ENCODE results near the gene PLCB1. TPM values are rescaled to one million over a fixed set of nuclear protein-coding genes. Genes with fewer than 3 reads are reported as not detected.
A peak's percentile ranks its signal among the peaks of the same experiment; 100 is the strongest.

Gene PLCB1
- total and polyA plus RNA-seq, 2 of the 4 experiments (the other 2 are of a cell fraction), result 5.6 to 16.1 TPM

GRCh38 chr20:8223091-8223870 is 91.2 kb downstream of the PLCB1 start:
- Histone ChIP-seq H4K5ac (ENCODE audit: low read depth, low read length) (peak overlapping the region; percentile 83; the same call in 1 of the 2 replicates), H2BK5ac (ENCODE audit: low read depth, low read length, poor library complexity, severe bottlenecking) (peak overlapping the region; percentile 99), H3K9ac (ENCODE audit: low read depth, low read length) (peak overlapping the region; percentile 56; the same call in 1 of the 2 replicates), H3K27ac (ENCODE audit: insufficient read depth, low read length) (peak overlapping the region; percentile 59), H3K18ac (ENCODE audit: low read depth, low read length) (peak overlapping the region; percentile 90), H4K91ac (ENCODE audit: insufficient read depth, low read depth, low read length) (peak overlapping the region; percentile 94), H3K4me3 (ENCODE audit: insufficient read depth, low read depth, low read length) (no peak overlapping the region), H3K36me3 (ENCODE audit: control insufficient read depth, insufficient read depth, low read length) (no peaks in the 10 kb centered on the region), H3K27me3 (ENCODE audit: control insufficient read depth, insufficient read depth, low read length) (no peaks in the 10 kb centered on the region), H3K23ac (ENCODE audit: low read depth, low read length) (peak overlapping the region; percentile 92), H2BK120ac (ENCODE audit: low read depth, low read length) (peak overlapping the region; percentile 99), H3K9me3 (ENCODE audit: control insufficient read depth, insufficient read depth, low read length) (no peaks in the 10 kb centered on the region), H3K4me2 (ENCODE audit: low read depth, low read length) (peak overlapping the region; percentile 88), H3K79me1 (ENCODE audit: low read depth in 1 of 2, low read length in 2 of 2) (peaks cover 17 to 40% of the 10 kb centered on the region in 2 experiments), H2BK20ac (ENCODE audit: low read depth, low read length) (peak overlapping the region; percentile 100), H3K9me1 (ENCODE audit: insufficient read depth, low read length) (peaks cover 8% of the 10 kb centered on the region), H4K20me1 (ENCODE audit: insufficient read depth, low read length) (no peaks in the 10 kb centered on the region), H2AK5ac (ENCODE audit: low read depth, low read length) (peak overlapping the region; percentile 85), H3K14ac (replicated peaks; ENCODE audit: low read depth, low read length) (peak overlapping the region; percentile 98), H4K8ac (ENCODE audit: low read depth in 2 of 2, low read length in 2 of 2) (peak overlapping the region; percentile 81 to 98), H2AFZ (replicated peaks; ENCODE audit: low read length, poor library complexity) (no peak overlapping the region), H2AK9ac (replicated peaks; ENCODE audit: low read depth, low read length, poor library complexity) (no peak overlapping the region), H2BK15ac (ENCODE audit: low read depth, low read length) (peak overlapping the region; percentile 82), H3K4ac (ENCODE audit: low read depth, low read length) (peak overlapping the region; percentile 89), H3K4me1 (ENCODE audit: control insufficient read depth, insufficient read depth, low read length) (peaks cover 8% of the 10 kb centered on the region), H3K56ac (ENCODE audit: extremely low read depth, insufficient read depth, low read length) (peak overlapping the region; percentile 91)
- no peak for TF ChIP-seq NFE2L2 (IDR thresholded peaks at IDR 0.05; ENCODE audit: low read depth, low read length)
- 0 out of 2 replicates have a peak, but pooled peaks have one; percentile 46 for TF ChIP-seq FOS (IDR thresholded peaks at IDR 0.05; ENCODE audit: low read depth, low read length)
- DNase-seq, result peak; percentile 94
- POLR2A ChIA-PET (ENCODE audit: unreplicated experiment), result no interaction called here
- no TSS peak for BruUV-seq (replicated peaks)
- in situ Hi-C loops (cut with MboI; ENCODE audit: low sequenced_read_pairs), result no loop called here
- CTCF ChIA-PET, result no interaction called here
- dilution Hi-C loops (cut with HindIII; ENCODE audit: low sequenced_read_pairs, unreplicated experiment), result no loop called here
- peak; percentile 86 for ATAC-seq (ENCODE audit: low read depth)
- intact Hi-C loops (cut with micrococcal nuclease), result loop anchor here (5.0 kb wide), 2 partner anchors 76 to 164 kb away; no protein-coding TSS in a partner anchor
- WGBS, 2 experiments (ENCODE audit: extremely low coverage in 2 of 2, insufficient read length in 1 of 2), result no CpG with 5 or more reads among the region's 2 CpGs
